Activated T-cell treated with anti-CD3 and anti-CD28 coated beads for 1 hour (primary cell): ENCODE results near the gene PTPRM.

Experiments used
- DNase-seq: peaks from one replicate; pipeline ENCODE4 v3.0.0-alpha.2; 2020; ENCODE audit warnings: low read depth

The PTPRM gene

GRCh38 chr18:8175501-8176061 is 608.5 kb downstream of the PTPRM start:
- DNase-seq, result no peak

- no peak for DNase-seq
Measured at GRCh38 chr18:8176109-8176508, 609.0 kb downstream of the PTPRM start.

GRCh38 chr18:8176554-8176953 is 609.4 kb downstream of the PTPRM start:
- no peak for DNase-seq

DNA sequence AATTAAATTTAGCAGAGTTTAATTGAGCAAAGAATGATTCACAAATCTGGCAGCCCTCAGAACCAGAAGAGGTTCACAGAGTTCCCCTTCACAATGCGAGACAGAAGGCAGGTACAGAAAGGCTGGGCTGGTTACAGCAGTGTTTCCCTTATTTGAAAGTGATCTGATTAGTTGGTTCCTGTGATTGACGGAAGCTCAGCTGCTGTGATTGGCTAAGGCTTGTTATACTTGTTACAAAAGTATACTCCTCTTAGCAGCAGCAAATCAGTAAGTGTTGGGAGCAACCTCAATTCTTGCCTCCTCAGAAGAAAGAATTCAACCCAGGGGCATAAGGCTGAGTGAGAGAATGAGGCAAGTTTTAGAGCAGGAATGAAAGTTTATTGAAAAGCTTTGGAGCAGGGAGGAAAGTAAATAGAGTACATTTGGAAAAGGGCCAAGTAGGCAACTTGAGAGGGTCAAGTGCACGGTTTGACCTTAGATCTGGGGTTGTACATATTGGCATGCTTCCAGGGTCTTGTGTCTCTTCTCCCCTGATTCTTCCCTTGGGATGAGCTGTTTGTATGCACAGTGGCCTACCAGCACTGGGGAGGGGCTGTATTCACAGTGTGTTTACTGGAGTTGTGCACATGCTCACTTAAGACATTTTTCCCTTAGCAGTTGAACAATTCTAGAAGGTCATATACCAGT is 610.4 kb downstream of the PTPRM start:
- no peak for DNase-seq

- no peak for DNase-seq
Measured at GRCh38 chr18:8186413-8186812, 619.3 kb downstream of the PTPRM start.

GRCh38 chr18:8188184-8188583 is 621.1 kb downstream of the PTPRM start:
- no peak for DNase-seq

DNA sequence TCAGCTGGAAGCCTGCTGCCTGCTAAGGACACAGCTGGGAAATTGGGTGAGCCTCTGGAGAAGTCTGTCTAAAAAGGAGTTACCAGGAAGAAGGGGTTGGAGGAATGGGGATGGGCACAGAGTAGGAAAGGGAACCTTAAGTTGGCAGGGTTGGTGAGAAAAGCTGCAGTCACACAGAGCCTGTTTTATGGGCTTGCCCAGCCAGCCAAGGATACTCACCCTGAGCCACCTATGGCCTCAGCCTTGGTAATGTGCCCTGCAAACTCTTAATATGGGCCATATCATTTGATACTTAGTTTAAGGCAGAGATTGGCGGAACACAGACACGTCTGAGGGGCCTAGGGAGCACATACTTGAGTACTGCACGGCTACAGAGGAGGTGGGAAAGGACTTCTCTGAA is 623.9 kb downstream of the PTPRM start:
- no peak for DNase-seq

GRCh38 chr18:8194431-8194830 is 627.3 kb downstream of the PTPRM start:
- no peak for DNase-seq

GRCh38 chr18:8196238-8196637 is 629.1 kb downstream of the PTPRM start:
- no peak for DNase-seq

DNA sequence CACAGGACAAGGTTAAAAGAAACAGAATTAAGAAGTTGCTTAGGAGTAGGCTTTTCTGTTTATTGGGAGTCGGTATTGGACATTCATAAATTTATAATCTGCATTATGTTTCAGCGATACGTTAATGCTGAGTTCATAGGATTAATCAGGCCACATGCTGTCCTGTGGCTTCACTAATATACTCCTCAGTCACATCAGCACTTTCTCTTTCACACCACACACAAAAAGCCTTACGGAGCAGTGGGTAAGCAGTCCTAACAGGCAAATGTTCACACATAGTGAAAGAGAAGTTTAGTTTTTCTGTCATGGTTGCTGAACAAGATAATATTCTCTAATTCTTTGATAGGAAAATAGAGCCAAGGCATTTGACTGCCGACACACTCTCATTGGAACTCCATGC is 630.4 kb downstream of the PTPRM start:
- no peak for DNase-seq

DNA sequence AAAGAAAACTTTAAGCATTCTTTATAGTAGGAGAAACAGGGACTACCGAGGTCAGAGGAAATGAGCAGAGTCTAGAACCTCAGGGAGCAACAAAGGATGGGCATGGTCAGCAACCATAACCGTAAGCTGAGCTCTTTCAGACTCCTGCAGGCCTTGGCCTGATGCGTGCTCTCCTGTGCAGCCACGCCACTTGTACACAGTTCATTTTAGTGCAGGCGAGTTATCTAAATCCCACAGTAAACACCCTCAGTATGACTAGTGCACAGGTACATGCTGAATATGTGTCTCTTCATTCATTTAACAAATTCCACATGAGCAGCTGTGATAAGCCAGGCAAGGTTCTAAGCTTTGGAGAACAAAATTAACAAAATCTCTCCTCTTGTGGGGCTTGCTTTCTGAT is 640.9 kb downstream of the PTPRM start:
- no peak for DNase-seq

GRCh38 chr18:8208716-8209115 is 641.6 kb downstream of the PTPRM start:
- no peak for DNase-seq

- DNase-seq, result no peak
Measured at GRCh38 chr18:8212896-8213780, 646.0 kb downstream of the PTPRM start.

- no peak for DNase-seq
Measured at GRCh38 chr18:8215741-8216140, 648.6 kb downstream of the PTPRM start.

DNA sequence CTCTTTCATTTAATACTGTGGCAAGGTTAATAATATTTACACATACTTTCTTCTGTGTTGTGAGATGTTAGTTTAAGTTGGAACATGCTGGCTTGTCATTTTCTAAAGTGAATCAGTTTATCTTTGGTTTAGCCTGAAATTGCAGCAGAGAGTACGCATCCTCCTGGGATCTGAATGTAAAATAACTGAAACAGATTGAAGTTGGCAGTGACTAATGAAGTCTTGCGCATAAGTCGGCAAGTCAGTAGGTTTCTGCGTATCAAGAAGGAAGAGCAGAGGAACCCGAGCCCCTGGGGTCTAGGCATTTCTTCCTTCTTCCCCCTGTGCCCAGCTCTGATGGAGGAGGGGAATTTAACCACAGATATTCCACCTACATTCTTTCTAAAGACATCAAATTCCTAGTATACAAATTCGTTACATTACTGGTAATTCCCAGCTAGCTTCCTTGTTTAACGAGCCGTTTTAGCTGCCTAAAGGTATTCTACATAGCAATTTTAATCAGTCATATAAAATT is 650.0 kb downstream of the PTPRM start:
- no peak for DNase-seq

- no peak for DNase-seq
Measured at GRCh38 chr18:8218197-8218596, 651.1 kb downstream of the PTPRM start.

DNA sequence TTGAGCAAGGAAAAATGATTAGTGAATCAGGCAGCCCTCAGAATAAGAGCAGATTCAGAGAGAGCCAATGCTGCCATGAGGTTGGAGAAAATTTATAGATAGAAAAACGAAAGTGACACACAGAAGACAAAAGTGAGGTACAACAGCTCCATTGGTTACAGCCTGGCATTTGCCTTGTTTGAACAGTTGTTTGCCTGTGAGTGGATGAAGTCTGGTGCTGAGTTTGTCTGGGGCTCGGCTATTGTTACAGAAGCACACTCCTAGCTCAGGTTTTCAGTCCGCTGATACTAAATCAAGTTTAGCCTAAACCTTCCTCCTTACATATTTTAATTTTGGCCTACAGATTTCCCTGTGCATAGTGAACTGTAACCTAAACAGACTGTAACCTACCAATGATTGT is 654.3 kb downstream of the PTPRM start:
- DNase-seq, result no peak

GRCh38 chr18:8224576-8224975 is 657.5 kb downstream of the PTPRM start:
- DNase-seq, result no peak

GRCh38 chr18:8229040-8229439 is 661.9 kb downstream of the PTPRM start:
- no peak for DNase-seq

DNA sequence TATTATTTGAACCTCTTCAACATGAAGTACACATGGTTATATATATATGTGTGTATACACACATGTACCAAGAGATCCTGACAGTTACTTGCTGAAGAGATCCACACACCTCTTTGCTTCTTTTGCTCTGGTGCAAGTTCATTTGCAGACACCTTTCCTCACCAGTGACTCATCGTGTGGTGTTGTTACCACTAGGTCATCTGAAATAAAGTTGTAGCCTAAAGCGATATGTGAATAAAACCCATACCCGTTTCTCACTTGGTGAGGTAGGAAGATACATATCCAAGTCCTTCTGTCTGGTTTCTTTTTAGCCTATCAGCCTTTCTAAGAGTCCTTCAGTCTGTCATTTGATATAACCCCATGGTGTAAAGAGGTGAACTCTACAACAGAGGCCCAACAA is 662.7 kb downstream of the PTPRM start:
- no peak for DNase-seq

GRCh38 chr18:8231316-8231715 is 664.2 kb downstream of the PTPRM start:
- no peak for DNase-seq

- DNase-seq, result no peak
Measured at GRCh38 chr18:8232791-8233190, 665.7 kb downstream of the PTPRM start.

GRCh38 chr18:8235894-8236293 is 668.8 kb downstream of the PTPRM start:
- DNase-seq, result no peak
